HG02763 (cell line): Measurements from ENCODE around the gene PBX2.
"Not testable (repeated sequence)": the region's sequence is repeated elsewhere in the genome, so short reads cannot be mapped to it uniquely, and the experiment has no call there.

Experiments used
- ATAC-seq: cut with Tn5 transposase; IDR thresholded peaks from one replicate; pipeline ENCODE4 v1.9.1; 2021; ENCODE audit warnings: mild to moderate bottlenecking, moderate library complexity; ENCODE audit not compliant: unreplicated experiment

PBX2 gene

GRCh38 chr6:32203426-32204267, 13.6 kb upstream of the PBX2 start:
- no peak for ATAC-seq

- ATAC-seq: no peak
Observed at GRCh38 chr6:32202186-32202585, 12.2 kb upstream of the PBX2 start.

- no peak for ATAC-seq
Observed at GRCh38 chr6:32200711-32201475, 10.9 kb upstream of the PBX2 start.

- no peak for ATAC-seq
Observed at GRCh38 chr6:32198866-32199265, 8.9 kb upstream of the PBX2 start.

- no peak for ATAC-seq
Observed at GRCh38 chr6:32198345-32198696, 8.3 kb upstream of the PBX2 start.

GRCh38 chr6:32196682-32197616, 6.9 kb upstream of the PBX2 start:
- no peak for ATAC-seq

- peak; percentile 16 for ATAC-seq
Observed at GRCh38 chr6:32195902-32196681, 6.1 kb upstream of the PBX2 start.

GRCh38 chr6:32195652-32195901, 5.6 kb upstream of the PBX2 start:
- ATAC-seq: peak; percentile 70

- ATAC-seq: peak; percentile 74
Observed at GRCh38 chr6:32194825-32195651, 5.0 kb upstream of the PBX2 start.

GRCh38 chr6:32194388-32194787, 4.4 kb upstream of the PBX2 start:
- ATAC-seq: no peak

GRCh38 chr6:32193096-32193495, 3.1 kb upstream of the PBX2 start:
- not testable (repeated sequence) for ATAC-seq

GRCh38 chr6:32192608-32193039, 2.6 kb upstream of the PBX2 start, which contains the start of gene GPSM3:
TSS of gene GPSM3 (minus strand) at chr6:32192643. CDS start at chr6:32192513, 130 bp downstream.
- ATAC-seq: no peak

GRCh38 chr6:32191696-32192607, 1.9 kb upstream of the PBX2 start:
- no peak for ATAC-seq

GRCh38 chr6:32190911-32191677, 1.1 kb upstream of the PBX2 start:
- ATAC-seq: no peak

GRCh38 chr6:32189742-32190053, 304 bp downstream of the PBX2 start:
- ATAC-seq: no peak

GRCh38 chr6:32189069-32189741, 797 bp downstream of the PBX2 start:
- no peak for ATAC-seq

GRCh38 chr6:32188381-32189068, 1.5 kb downstream of the PBX2 start:
- ATAC-seq: no peak
